Raji (cell line): Measurements from ENCODE around the gene CATSPERD.

Source experiments
- POLR2A ChIP-seq: IDR thresholded peaks from 2 replicates; pipeline ENCODE4 v1.6.1; 2011; ENCODE audit warnings: low read depth, low read length, control low read depth; ENCODE audit not compliant: insufficient read depth

CATSPERD gene

GRCh38 chr19:5727453-5728050, 7.1 kb downstream of the CATSPERD start:
- no peak for TF ChIP-seq POLR2A

- no peak for TF ChIP-seq POLR2A
Measured at GRCh38 chr19:5738423-5738822, 18.0 kb downstream of the CATSPERD start.

- TF ChIP-seq POLR2A: no peak
Measured at GRCh38 chr19:5742051-5742450, 21.6 kb downstream of the CATSPERD start.

GRCh38 chr19:5743630-5744029, 23.2 kb downstream of the CATSPERD start:
- no peak for TF ChIP-seq POLR2A

- no peak for TF ChIP-seq POLR2A
Measured at GRCh38 chr19:5749505-5749904, 29.1 kb downstream of the CATSPERD start.

- no peak for TF ChIP-seq POLR2A
Measured at GRCh38 chr19:5751709-5752108, 31.3 kb downstream of the CATSPERD start.

- TF ChIP-seq POLR2A: no peak
Measured at GRCh38 chr19:5753743-5754142, 33.3 kb downstream of the CATSPERD start.

- no peak for TF ChIP-seq POLR2A
Measured at GRCh38 chr19:5762608-5763217, 42.3 kb downstream of the CATSPERD start.

GRCh38 chr19:5765220-5765619, 44.8 kb downstream of the CATSPERD start:
- TF ChIP-seq POLR2A: no peak

GRCh38 chr19:5767949-5768348, 47.5 kb downstream of the CATSPERD start:
- no peak for TF ChIP-seq POLR2A

- TF ChIP-seq POLR2A: no peak
Measured at GRCh38 chr19:5772416-5772815, 52.0 kb downstream of the CATSPERD start.

- no peak for TF ChIP-seq POLR2A
Measured at GRCh38 chr19:5773276-5773675, 52.8 kb downstream of the CATSPERD start.

- TF ChIP-seq POLR2A: no peak
Measured at GRCh38 chr19:5774921-5775320, 54.5 kb downstream of the CATSPERD start.

GRCh38 chr19:5775668-5776309, 55.4 kb downstream of the CATSPERD start:
- no peak for TF ChIP-seq POLR2A

- TF ChIP-seq POLR2A: no peak
Measured at GRCh38 chr19:5778402-5778801, 58.0 kb downstream of the CATSPERD start.

- TF ChIP-seq POLR2A: no peak
Measured at GRCh38 chr19:5782322-5782721, 61.9 kb downstream of the CATSPERD start.
